ENCODE data around the gene PIM2.

The PIM2 gene

DNA sequence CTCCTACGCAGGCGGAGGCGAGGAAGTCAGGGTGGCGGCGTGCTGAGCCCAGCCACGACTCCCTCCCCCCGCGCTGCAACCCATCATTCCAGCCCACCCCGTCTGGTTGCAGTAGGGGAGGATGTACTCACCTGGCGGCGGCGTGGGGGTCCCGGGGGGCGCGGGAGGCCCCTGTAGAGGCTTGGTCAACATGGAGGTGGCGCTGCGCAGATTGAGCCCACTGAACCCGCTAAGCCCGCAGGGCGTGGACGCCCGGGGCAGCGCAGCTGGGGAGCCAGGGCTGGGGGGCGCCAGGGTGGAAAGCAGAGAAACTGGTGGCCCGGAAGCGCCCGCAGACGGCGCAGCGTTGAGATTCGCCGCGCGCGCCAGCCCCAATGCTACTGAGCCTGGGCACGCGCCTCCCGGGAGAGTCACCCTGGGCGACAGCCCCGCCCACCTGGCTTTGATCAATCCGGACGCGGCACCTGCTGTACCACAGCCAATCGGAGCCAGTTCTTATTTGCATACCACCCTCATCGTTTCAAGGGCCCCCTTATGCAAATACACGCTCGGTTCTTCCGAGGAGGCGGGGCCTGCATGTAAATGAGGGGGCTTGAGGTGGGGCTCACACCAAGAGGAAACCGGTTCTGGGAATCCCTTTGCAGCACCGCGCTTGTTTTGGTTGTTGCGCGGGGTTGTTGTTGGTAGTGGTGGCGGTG, at the start of gene PIM2:
PIM2 (minus strand) TSS at position 382 of the 698 bp plus-strand sequence; CDS start at position 192, 190 bp downstream.
- ATAC-seq (ENCODE audit: low read depth) (peak; percentile 82), DNase-seq (ENCODE audit: low spot score) (peak; percentile 90)
- Histone ChIP-seq H3K9me3 (ENCODE audit: severe bottlenecking) (no peaks in the 10 kb centered on the region), H3K4me1 (ENCODE audit: insufficient read depth, poor library complexity, severe bottlenecking) (peaks cover 3% of the 10 kb centered on the region), H3K4me3 (ENCODE audit: severe bottlenecking) (peak within 1 kb of the TSS; percentile 76), H3K36me3 (ENCODE audit: low read depth) (peaks cover 21% of the 10 kb centered on the region), H3K27ac (ENCODE audit: poor library complexity, severe bottlenecking) (peak within 1 kb of the TSS; percentile 53), H3K27me3 (ENCODE audit: insufficient read depth, poor library complexity, severe bottlenecking) (no peaks in the 10 kb centered on the region)
- TF ChIP-seq, protein P1, sequence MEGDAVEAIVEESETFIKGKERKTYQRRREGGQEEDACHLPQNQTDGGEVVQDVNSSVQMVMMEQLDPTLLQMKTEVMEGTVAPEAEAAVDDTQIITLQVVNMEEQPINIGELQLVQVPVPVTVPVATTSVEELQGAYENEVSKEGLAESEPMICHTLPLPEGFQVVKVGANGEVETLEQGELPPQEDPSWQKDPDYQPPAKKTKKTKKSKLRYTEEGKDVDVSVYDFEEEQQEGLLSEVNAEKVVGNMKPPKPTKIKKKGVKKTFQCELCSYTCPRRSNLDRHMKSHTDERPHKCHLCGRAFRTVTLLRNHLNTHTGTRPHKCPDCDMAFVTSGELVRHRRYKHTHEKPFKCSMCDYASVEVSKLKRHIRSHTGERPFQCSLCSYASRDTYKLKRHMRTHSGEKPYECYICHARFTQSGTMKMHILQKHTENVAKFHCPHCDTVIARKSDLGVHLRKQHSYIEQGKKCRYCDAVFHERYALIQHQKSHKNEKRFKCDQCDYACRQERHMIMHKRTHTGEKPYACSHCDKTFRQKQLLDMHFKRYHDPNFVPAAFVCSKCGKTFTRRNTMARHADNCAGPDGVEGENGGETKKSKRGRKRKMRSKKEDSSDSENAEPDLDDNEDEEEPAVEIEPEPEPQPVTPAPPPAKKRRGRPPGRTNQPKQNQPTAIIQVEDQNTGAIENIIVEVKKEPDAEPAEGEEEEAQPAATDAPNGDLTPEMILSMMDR (IDR thresholded peaks at IDR 0.05; ENCODE audit: poor library complexity, severe bottlenecking), result no peak

DNA sequence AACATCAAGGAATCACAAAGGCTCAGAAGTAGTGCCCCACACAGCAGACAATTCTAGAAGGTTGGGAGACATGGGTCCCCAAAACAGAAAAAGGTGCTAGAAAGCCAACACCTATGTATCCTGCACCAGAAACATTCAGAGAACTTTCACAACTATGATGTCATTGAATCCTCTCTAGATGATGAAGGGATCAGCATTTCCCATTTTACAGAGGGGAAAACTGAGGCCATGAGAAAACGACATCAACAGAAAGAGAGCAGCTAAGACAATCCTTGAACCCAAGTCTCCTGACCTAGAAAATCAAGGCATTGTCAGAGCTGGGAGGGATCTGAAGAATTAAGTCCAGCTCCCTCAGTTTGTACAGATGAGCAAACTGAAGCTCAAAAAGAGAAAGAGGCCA, 49.6 kb upstream of the PIM2 start:
- no peak for DNase-seq (ENCODE audit: low spot score)
- Histone ChIP-seq H3K9me3 (ENCODE audit: severe bottlenecking) (no peaks in the 10 kb centered on the region), H3K36me3 (ENCODE audit: low read depth) (no peaks in the 10 kb centered on the region), H3K27me3 (ENCODE audit: insufficient read depth, poor library complexity, severe bottlenecking) (no peaks in the 10 kb centered on the region), H3K27ac (ENCODE audit: poor library complexity, severe bottlenecking) (no peak overlapping the region), H3K4me1 (ENCODE audit: insufficient read depth, poor library complexity, severe bottlenecking) (no peaks in the 10 kb centered on the region), H3K4me3 (ENCODE audit: severe bottlenecking) (no peak overlapping the region)
- ATAC-seq (ENCODE audit: low read depth), result no peak
- TF ChIP-seq, protein P1 (IDR thresholded peaks at IDR 0.05; ENCODE audit: poor library complexity, severe bottlenecking), result no peak

DNA sequence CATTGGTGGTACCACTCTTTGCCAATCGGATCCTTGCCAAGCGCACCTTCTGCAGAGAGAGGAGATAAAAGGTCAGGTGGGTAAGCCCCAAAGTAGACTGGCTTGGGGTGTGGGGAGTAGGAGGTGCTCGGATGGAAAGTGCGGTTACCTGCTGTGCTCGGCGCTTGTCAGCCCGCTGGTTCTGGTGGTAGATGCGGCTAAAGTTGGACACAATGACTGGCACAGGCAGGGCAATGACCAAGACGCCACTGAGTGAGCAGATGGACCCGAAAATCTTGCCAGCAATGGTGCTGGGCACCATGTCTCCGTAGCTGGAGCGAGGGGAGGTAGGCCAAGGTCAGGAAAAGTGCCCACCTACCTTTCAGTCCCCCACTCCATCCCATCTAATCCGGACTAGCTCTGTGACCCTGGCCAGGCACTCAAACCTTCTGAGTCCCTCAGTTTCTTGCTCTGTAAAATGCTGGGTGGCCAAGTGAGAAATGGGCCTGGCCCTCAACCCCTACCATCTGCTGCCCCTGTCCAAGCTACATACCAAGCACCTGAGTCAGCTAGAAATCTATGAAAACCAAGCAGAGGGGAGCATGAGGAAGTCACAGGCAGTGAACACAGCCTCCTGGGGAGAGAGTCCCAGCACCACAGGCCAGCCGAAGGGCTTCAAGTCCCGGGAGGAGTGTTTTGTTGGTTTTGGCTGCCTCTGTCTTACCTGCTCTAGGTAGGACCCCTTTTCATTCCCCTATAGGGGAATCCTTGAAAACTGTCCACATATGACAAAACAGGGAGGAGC, 48.2 kb upstream of the PIM2 start:
- DNase-seq (ENCODE audit: low spot score), result no peak
- TF ChIP-seq, protein P1 (IDR thresholded peaks at IDR 0.05; ENCODE audit: poor library complexity, severe bottlenecking), result no peak

DNA sequence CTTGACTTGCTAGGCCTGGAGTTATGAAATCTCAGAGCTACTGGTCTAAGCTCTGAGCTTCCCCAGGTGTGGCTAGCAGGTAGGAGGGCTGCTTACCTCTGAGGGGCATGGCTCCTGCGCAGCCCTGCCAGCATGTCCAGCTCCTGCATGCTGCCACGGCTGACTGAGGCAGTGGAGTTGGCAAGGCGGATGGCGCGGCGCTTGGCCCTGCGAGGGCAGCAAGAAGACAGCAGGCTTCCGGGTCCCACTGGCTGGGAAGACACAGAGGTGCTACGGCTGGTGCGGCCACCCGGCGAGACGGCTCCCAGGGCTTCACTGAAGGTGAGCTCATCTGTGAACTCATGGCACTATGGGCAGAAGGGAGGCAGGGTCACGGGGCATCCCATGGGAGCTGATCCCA, 47.1 kb upstream of the PIM2 start:
- no peak overlapping the region for H3K4me3 ChIP-seq (ENCODE audit: severe bottlenecking)
- H3K36me3 ChIP-seq (ENCODE audit: low read depth), result no peaks in the 10 kb centered on the region
- ATAC-seq (ENCODE audit: low read depth), result no peak
- TF ChIP-seq, protein P1 (IDR thresholded peaks at IDR 0.05; ENCODE audit: poor library complexity, severe bottlenecking), result no peak
- H3K4me1 ChIP-seq (ENCODE audit: insufficient read depth, poor library complexity, severe bottlenecking), result no peaks in the 10 kb centered on the region
- H3K27me3 ChIP-seq (ENCODE audit: insufficient read depth, poor library complexity, severe bottlenecking), result no peaks in the 10 kb centered on the region
- H3K9me3 ChIP-seq (ENCODE audit: severe bottlenecking), result no peaks in the 10 kb centered on the region
- DNase-seq (ENCODE audit: low spot score), result no peak
- H3K27ac ChIP-seq (ENCODE audit: poor library complexity, severe bottlenecking), result no peak overlapping the region

More for the DNA sequence above, 48.2 kb upstream of the PIM2 start:
- H3K9me3 ChIP-seq (ENCODE audit: severe bottlenecking), result no peaks in the 10 kb centered on the region
- H3K27ac ChIP-seq (ENCODE audit: poor library complexity, severe bottlenecking), result no peak overlapping the region
- H3K4me3 ChIP-seq (ENCODE audit: severe bottlenecking), result no peak overlapping the region
- ATAC-seq (ENCODE audit: low read depth), result no peak; the same call in 2 of the 3 replicates
- H3K27me3 ChIP-seq (ENCODE audit: insufficient read depth, poor library complexity, severe bottlenecking), result no peaks in the 10 kb centered on the region
- no peaks in the 10 kb centered on the region for H3K36me3 ChIP-seq (ENCODE audit: low read depth)
- no peaks in the 10 kb centered on the region for H3K4me1 ChIP-seq (ENCODE audit: insufficient read depth, poor library complexity, severe bottlenecking)
